ENCODE measurements around the gene XDH.
A peak's percentile ranks its signal among the peaks of the same experiment; 100 is the strongest.

The XDH gene

DNA sequence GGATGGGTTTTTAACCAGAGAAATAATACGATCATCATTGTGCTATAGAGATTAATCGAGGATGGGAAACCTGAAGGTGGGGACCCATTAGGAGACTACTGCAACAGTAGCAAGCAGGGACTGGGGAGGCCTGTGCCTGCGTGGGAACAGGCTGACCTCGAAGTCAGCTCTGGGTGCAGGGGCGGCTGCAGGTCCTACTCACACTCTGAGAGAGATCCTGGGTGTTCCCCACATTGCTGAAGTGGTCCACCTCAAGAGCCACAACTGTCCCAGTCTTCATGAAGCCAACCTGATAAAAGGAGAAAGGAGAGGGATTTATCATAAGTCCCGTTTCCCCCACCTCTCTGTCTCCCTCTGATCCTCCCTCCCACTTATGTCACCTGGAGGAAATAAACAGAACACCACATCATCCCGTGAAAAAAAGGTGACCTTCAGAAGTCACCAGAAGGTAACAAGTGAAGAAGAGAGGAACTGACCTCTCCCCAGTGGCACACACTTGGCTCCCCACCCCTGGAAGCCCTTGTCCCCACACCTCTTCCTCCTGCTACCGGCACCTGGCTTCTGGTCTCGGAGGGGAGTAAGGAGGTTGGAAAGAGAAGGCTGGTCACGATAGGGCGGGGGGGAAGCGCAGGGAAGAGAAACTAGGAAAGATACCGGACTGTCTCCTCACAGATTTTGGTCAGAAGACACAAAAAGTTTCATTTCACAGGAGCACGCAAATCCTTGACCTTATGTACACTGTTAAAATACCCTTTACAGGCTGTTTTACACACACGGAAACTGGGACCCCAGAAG lies 50.4 kb downstream of the XDH start:
- no peak for DNase-seq

DNA sequence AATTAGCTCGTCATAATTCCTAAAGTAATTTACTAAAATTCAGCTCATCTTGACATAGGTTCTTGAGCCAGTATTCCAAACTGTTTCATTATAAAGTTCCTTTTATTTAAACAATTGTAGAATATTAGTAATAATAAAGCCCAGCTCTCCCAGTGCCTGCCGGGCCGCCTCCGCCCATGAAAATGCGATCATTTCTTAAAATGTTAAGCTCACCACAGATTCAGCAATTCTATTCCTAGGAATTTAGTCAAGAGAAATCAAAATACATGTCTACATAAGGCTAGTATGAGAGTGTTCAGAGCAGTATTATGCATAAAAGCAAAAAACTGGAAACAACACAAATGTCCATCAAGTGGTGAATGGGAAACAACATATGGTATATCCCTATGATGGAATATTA lies 52.0 kb downstream of the XDH start:
- no peak for DNase-seq

DNA sequence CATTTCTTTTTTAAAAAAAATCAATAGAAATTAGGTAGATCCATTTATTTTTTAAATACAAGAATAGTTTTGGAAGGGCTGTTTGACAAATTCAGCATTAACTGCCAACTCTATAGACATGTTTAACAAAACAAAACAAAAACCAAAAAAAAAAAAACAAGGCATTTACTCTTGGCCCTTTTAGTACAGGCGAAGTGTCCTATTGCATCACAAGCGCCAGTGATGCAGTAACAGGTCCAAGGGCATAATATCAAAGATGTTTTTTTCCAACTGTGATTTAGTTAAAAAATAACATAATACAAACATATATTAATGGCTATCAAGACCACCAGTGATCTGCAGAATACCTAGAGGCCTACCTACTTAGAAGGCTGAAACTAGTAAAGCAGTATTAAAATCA lies 55.3 kb downstream of the XDH start:
- no peak for DNase-seq

DNA sequence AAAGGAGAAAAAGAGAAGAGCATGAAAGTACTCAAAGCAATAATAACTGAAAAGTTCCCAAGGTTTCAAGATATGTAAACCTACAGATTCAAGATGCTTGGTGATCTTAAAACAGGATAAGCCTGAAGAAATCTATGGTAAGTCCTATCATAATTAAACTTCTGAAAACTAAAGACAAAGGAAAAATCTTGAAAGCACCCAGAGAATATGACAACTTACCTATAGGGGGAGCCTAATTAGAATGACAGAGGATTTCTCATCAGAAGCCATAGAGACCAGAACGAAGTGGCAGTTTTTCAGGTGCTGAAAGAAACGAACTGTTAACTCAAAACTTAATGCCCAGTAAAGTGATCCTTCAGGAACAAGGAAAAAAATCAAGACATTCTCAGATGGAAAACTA lies 59.7 kb downstream of the XDH start:
- no peak for DNase-seq

DNA sequence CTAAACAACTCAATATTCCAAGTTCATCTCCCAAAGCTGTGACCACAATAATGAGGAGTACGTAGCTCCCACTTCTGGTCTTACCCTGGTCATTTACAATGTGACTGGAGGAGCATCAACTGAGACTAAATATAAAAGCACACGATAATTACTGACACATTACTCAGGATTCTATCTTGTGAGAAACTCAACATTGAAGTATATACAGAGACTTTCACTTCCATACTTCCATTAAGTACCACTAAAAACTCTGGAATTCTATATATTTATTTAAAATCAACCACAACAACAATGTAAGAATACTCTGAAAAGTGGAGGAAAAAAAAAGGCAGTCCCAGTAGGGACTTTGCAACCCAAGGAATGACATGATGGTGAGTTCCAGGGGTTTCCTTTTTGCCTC lies 61.4 kb downstream of the XDH start:
- DNase-seq = no peak

DNA sequence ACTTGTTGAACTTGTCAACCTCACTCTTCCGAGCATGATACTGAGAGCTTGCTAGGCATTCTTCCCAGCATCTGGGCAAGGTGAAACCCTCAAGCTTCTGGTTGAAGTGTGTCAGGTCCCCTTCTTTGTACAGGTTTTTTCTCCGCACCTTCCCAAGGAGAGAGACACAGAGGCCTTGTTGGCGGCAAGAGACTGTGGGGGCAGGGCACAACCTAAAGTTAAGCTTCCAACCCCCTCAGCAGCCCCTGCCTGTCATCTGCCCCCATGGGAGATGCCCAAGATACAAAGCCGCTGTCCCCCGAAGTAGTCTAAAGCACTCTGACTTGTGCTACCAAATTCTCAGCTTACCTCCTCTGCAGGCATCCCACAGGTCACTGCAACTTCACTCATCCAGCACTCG lies 64.9 kb downstream of the XDH start:
- no peak for DNase-seq

DNA sequence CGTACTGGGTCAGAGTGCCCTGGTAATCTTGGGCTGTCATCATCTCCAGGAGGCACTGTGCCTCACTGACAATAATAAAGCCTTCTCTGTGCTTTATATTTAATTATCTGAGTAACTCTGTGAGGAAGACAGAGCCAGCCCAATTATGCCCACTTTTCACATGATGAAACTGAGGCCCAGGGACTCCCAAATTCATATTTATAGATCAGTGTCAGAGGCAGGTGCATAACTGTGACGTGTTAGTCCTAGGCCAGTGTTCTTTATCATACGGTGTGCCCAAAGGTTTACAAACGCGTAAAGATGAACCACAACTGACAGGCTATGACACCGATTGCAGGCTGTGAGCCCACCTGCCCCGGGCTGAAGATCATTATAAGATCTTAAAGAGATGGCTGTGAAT lies 65.4 kb downstream of the XDH start:
- DNase-seq = no peak

DNA sequence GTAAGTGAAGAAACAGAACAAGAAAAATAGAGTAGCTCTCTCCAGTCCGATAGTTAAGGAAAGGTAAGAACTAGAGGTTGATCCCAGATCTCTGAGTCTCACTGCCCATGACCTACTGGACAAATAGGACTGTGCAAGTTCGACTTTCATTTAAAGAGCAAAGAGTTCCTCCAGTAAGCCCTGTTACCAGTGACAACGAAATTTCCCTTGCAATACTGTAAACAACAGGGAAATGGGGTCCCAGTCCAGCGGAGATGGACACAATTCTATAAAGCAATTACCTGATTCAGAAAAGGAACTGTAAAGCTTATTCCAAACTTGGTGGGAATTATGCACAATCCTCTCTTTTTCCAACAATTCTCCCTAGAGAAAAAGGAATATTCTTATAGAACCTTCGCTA lies 65.9 kb downstream of the XDH start:
- no peak for DNase-seq

DNA sequence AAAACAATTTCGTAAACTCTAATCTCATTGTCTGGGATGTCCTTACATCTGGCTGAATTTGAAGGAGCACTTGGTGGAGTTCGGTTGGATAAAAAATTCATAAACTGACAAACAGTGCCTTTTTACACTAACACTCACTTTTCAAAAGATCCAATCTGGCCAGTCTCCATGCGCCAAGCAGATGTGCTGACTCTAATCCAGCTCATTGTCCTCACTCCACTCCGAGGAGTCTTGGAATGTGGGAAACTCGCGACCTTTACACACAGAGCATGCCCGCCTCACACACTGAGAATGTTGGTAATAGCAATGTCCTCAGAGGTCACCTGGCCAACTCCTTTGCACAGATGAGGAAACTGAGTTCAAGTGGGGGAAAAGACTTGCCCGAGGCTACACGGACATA lies 66.8 kb downstream of the XDH start:
- no peak for DNase-seq

DNA sequence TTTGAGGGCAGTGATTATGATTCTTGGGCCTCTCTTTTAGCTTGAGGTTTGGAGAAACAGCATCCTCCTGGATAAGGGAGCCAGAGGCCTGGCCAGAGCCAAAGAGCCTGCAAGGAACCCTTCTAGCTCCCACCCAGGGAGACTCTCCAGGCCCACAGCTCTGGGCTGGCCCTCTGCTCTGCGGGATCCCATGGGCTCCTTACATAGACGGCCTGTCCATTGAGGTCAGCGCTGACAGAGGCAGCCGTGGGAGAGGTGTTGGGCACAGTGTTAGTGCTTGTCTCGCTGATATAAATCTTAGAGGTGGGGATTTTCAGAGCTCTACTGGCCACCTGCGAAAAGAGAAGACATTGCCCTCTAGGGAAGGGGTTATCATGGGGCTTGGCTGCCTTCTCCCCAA lies 67.2 kb downstream of the XDH start:
- DNase-seq = no peak

DNA sequence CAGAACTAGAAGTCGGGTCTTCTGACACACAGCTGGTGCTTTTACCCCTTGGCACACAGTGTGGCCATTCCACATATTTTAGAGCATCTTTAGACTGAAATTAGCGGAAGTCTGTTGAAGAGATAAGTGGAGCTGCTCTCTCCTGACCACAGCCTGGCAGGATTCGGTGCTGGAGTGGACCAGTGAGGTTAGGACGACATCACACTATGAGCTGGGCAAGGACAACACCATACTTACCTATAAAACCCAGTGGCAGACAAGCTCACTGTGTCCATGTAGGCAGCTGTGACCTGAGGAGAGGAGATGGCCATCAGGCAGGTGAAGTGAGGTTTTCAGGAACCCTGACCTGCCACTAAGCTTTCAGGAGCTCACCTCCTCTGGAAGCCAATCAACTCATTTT lies 70.1 kb downstream of the XDH start:
- no peak for DNase-seq

DNA sequence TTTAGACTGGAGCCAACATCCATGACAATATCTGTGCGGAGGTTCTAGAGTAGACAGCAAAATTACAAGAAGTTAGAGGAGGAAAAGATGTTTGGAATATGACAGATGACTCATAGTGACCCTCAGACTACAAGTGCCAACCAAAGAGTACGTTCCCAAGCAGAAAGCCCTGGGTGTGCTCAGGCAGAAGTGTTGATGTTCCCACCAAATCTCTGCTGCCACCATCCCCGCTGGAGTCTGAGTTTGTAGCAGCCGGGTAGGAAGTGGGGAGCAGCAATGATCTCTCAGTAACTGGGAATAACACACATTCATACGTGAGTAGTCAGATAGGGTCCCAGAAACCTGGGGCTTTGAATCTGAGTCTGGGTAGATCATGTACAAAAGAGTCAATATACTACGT lies 73.2 kb downstream of the XDH start:
- DNase-seq = no peak

DNA sequence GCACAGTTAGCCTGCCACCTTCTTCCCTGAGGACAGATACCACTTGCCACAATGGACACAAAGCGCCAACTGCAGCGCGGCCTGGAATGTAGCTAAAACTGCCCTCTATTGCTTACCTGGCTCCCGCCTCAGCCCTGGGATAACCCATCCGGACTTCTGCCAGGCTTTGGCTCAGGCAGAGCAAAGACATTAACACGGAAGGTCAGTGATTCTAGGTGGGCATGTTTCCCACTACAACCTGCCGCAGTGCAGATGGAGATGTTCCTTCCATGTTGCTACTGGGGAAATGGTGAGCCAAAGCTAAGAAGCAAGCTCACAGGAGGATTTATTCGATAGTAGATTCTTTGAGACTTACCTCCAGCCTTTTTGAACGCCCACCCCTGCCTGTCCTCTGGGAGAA lies 74.8 kb downstream of the XDH start:
- no peak for DNase-seq

DNA sequence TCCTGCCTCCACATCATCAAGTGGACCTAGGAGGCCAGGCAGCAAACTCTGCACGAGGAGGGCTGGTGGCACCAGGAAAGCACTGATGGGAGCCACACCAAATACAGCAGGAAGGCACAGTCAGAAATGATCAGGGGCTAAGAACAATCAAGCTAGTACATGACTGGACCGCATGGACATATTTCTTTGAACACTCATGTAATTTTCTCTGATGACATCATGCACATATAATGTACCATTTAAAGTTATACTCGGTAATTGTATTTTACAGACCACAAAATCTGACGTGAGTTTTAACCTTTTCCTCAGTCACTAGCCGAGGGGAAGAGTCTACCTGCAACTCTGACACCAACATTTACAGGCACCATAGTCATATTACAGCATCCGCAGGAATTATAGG lies 76.7 kb downstream of the XDH start:
- DNase-seq = no peak

DNA sequence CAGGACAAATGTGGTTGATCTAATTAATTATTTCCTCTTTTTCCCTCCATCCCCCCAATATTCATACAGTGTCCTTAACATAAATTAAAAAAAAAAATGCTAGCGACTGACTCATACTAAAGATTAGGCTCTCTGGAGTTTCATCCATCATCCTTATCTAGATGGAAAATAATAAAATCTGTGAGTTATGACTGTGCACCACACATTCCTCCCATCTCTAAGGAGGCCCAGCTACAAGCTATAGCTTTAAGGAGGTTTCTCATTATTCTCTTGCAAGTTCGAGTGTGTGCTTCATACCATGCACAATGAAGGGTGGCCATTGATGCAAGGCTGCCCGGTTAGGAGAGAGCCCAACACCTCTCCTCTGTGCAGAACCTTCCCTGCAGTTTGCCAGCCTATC lies 77.3 kb downstream of the XDH start:
- no peak for DNase-seq

DNA sequence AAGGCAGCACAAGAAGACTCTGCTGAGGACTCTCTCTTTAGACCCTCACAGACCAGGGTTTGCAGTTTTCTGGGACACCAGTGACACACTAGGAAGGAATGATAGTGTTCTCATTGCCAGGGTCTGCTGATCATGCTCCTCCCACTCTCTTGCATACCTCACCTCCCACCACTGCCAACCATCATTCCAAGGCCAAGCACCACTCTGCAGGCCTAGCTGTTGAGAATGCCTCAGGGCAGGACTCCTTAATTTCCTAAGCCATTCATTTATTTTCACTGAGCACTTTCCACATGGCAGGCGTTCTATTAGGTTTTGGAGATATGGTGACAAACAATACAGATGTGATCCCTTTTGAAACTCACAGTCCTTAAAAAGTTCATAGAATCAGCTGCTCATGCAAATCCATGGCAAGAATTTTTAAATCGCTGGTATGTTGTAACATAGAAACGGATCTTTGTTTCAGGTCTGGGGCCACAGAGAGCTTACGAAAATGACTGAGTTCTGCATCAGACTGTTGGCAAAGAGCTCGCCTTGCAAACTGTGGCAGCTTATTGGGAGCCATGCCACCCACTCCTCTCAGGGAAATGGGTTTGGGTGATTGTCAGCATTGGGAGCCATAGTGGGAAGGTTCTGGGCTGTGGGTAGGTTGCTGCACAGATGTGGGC lies 78.5 kb downstream of the XDH start:
- DNase-seq = no peak

DNA sequence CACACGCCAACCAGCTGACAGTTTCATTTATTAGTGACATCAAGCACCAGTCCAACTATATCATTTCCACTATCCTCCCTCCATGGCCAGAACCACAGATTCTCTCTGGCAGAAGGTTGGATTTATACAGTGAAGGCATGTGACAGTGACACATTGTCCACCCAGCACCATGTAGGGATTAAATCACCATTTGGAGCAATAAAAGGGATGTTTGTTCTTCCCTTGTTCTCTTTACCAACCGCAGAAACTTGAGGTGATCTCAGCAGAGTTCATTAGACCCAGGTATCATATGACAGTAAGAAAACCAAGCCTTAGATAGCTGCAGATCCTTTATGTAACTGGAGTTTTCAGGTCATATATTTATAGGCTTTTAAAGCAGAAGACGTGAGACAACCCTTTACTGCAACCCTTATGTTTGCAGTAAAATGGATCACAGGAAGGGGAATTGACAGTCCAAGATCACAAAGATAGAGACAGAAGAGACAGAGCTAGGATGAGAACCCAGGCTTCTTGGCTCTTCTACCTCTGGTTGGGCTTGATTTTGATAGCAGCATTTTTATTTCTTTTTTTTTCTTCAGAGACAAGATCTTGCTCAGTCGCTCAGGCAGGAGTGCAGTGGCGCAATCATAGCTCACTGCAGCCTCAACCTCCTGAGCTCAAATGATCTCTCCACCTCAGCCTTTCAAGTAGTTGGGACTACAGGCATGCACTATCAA lies 80.1 kb downstream of the XDH start:
- DNase-seq = no peak

DNA sequence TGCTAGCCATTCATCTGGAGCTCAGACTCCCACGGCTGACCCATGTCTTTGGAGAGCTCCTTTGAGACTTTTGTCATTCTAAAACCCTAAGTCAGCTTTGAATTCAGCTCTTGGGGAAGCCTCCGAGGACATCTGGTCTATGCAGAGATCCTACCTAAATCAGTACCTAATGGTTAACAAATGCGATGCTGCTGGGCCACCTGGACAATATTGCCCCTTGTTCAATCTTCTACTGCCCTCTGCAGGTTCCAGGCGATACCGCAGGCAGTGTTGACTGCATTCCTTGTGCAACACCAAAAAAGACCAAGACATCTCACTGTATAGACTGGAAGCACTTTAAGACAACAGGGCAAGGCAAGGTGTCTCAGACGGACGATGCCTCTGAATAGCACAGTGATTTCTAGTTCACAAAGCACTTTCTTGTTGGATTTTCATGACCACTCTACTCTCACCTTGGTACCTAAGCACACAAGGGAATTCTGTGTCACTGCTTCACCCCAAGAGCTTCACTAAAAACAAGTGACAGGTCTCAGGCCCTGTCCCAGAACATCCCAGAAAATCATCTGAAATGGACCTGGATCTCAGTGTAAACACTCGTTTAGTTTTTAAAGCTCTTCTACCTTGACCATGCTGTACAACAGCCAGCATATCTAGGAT lies 80.9 kb downstream of the XDH start:
- peak; percentile 81 for DNase-seq

DNA sequence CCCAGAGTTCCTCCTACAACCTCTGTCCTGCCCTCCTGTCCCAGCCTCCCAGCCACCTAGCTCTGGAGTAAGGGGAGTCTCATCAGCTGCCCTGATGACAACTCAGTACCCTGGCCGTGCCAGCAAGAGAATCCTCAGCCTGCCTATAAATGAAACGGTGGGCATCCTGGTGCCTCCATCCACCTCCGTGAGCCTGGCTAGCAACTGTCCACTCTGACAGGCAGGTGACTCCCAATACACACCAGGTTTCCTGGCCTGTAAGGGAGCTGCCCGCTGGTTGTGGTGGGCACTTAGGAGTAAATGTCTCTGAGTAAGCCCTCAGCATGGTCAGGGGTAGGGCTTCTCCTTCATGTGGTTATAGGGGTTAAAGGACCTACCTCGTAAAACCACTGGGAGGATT lies 81.5 kb downstream of the XDH start:
- no peak for DNase-seq

DNA sequence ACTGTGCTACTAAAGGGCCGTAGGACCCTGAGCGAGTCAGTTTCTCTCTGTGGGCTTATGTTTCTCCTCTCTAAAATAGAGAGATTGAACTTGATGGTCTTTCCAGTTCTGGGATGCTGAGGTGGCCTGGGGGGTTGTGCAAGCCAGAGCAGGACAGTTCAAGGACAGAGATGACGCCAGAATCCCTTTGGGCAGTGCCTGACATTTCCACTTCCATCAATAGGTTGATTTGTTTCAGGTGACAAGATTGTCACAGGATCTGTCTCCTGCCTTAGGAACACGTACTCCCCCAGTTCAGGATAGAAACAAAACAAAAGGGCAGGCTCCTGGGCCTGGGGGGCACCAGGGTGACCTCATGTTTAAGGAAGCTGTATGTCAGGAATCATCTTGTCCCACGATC lies 82.0 kb downstream of the XDH start:
- DNase-seq = no peak

DNA sequence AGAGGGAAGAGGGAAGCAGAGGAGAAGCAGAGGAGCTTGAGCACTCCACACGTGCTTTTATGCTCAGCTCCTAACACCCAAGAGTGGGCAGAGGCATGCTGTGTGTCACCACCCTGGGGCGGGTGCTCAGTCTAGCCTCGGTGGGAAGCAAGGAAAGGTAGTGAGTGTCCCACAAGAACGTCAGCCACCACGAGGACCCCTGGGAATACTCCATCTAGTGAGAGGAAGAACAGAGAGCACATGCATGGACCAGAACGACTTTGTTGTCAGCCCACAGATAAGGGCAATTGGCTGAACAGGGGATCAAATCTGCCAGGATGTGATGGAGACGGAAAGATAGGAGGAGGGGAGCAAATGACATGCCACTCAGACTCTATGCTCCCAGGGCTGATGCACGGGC lies 83.4 kb downstream of the XDH start:
- no peak for DNase-seq

DNA sequence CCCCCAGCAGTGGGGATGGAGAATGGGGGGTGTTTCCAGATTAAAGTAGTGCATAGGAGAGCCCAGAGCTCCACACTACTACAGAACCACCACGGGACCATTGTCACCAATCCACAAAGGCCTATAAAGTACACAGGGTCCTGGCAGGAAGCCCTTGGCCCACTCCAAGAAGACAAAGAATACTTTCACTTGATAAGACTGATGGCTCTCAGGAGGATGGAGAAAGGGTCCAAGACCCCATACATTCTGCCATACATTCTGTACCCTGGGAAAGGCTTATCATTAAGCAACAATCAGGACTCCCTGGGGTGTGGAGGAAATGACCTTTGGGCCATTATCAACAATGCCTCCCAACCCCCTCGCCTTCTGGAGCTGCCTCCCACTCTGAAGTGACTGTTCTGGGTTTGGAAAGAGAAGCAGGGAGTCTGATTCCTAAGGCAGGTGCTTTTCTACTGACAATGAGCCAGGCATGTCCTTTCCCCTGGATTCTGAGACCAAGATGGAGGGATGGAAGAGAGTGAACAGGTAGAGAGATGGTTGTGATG lies 85.4 kb downstream of the XDH start:
- no peak for DNase-seq

DNA sequence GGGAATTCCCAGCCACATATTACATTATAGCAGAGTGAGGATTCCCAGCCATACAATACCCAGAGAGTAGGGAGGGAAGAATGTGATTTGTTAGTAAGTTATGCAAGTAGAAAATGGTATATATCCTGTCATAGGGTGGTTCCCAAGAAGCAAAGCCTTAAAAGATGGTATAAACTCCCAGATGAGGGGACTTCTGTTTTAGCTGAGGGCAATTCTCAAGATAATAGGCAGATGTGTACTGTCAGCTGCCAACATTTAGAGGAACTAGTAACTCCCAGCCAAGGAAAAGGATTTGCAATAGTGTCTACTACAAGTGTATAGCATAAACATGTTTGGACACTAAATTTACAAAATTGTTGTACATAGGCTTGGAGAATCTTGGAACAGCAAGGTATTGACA lies 86.5 kb downstream of the XDH start:
- no peak for DNase-seq

DNA sequence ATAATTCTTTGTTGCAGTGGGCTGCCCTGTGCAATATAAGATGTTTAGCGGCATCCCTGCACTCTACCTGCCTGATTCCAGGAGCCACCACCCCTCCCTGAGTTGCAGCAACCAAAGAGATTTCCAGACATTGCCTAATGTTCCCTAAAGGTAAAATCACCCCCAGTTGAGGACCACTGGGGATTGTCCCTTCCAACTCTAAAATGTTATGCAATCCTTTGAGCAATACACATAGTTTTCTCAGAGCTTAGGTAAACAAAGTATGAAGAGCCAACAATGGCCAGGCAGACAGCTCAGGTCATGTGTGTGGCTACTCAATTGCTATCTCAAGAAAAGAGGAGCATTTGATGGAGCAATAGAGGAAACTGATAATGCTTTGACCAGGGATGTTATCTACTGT lies 87.0 kb downstream of the XDH start:
- DNase-seq = no peak
